Gastroesophageal sphincter (tissue), 3 donors: Measurements from ENCODE around the gene LSR.

Source experiments
- CTCF ChIP-seq, 4 experiments: fragments of 200-600 bp in 2 of 4; fragments of 450-650 bp in 2 of 4; sonication (generic) in 1 of 4; IDR thresholded peaks; one replicate each; pipeline ENCODE4 v1.5.1; 2017 to 2019; ENCODE audit warnings: antibody characterized with exemption in 4 of 4, mild to moderate bottlenecking in 2 of 4, moderate library complexity in 2 of 4
- POLR2A ChIP-seq, 2 donors: fragments of 450-650 bp; IDR thresholded peaks; one replicate each; pipeline ENCODE4 v1.6.1; 2017; ENCODE audit warnings: antibody characterized with exemption in 2 of 2, mild to moderate bottlenecking in 2 of 2, moderate library complexity in 1 of 2
- POLR2AphosphoS5 ChIP-seq: sonication (generic); formaldehyde crosslinking; IDR thresholded peaks from one replicate; pipeline ENCODE4 v1.6.1; 2017; ENCODE audit warnings: antibody characterized with exemption

GRCh38 chr19:35254341-35255297 is 5.8 kb downstream of the LSR start:
- no peak for TF ChIP-seq POLR2A (IDR thresholded peaks at IDR 0.05)
- no peak for TF ChIP-seq CTCF (IDR thresholded peaks at IDR 0.05)
- no peak for TF ChIP-seq POLR2AphosphoS5
